ENCODE measurements around the gene GSDME. TPM values are rescaled to one million over a fixed set of nuclear protein-coding genes. Genes with fewer than 3 reads are reported as not detected.

Gene GSDME
- total RNA-seq, 4 donors from 2014 or later = 9.0 to 44.0 (median 14.3) TPM

- TF ChIP-seq CTCF (IDR thresholded peaks at IDR 0.05; ENCODE audit: low read depth) = no peak
Observed at GRCh38 chr7:24714676-24715010, 42.6 kb downstream of the GSDME start.

GRCh38 chr7:24713850-24714675 lies 43.2 kb downstream of the GSDME start:
- TF ChIP-seq CTCF (IDR thresholded peaks at IDR 0.05; ENCODE audit: low read depth) = no peak

- TF ChIP-seq CTCF (IDR thresholded peaks at IDR 0.05; ENCODE audit: low read depth) = no peak
Observed at GRCh38 chr7:24713039-24713793, 44.0 kb downstream of the GSDME start.

- no peak for TF ChIP-seq CTCF (IDR thresholded peaks at IDR 0.05; ENCODE audit: low read depth)
Observed at GRCh38 chr7:24709585-24710360, 47.5 kb downstream of the GSDME start.

GRCh38 chr7:24709051-24709450 lies 48.2 kb downstream of the GSDME start:
- no peak for TF ChIP-seq CTCF (IDR thresholded peaks at IDR 0.05; ENCODE audit: low read depth)

GRCh38 chr7:24707988-24708615 lies 49.2 kb downstream of the GSDME start:
- TF ChIP-seq CTCF (IDR thresholded peaks at IDR 0.05; ENCODE audit: low read depth) = no peak
